Measurements from ENCODE around the gene ABCA7. TPM values are rescaled to one million over a fixed set of nuclear protein-coding genes. Genes with fewer than 3 reads are reported as not detected.

Gene ABCA7
- total and polyA plus RNA-seq, 2 donors = 1.9 to 5.9 TPM

DNA sequence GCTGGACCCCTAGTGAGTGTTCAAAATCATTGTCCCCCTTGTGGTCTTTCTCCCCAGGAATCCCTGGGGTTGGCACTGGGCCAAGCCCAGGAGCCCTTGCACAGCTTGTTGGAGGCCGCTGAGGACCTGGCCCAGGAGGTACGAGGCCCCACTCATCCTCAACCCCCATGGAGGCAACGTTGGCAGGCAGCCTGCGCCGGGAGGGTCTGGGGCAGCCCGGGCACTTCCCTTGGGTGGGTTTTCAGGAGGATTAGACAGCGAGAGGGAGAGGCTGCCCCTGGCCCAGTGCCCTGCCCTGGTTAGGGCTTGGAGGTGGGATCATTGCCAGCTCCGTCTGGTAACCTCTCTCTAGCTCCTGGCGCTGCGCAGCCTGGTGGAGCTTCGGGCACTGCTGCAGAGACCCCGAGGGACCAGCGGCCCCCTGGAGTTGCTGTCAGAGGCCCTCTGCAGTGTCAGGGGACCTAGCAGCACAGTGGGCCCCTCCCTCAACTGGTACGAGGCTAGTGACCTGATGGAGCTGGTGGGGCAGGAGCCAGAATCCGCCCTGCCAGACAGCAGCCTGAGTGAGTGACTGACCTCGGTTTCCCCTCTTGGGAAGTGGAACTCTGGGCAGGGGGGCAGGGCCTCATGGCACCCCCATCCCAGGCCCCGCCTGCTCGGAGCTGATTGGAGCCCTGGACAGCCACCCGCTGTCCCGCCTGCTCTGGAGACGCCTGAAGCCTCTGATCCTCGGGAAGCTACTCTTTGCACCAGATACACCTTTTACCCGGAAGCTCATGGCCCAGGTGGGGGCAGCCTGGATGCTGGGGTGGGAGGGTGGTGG is 3.0 kb downstream of the ABCA7 start:
- Histone ChIP-seq H3K4me1 (ENCODE audit: insufficient read depth) (no peaks in the 10 kb centered on the region), H3K27ac (ENCODE audit: low read depth) (no peak overlapping the region), H3K36me3 (ENCODE audit: insufficient read depth) (no peaks in the 10 kb centered on the region), H3K4me3 (ENCODE audit: low read depth, low read length) (no peak overlapping the region)
- DNase-seq (ENCODE audit: extremely low spot score) = no peak
- WGBS = 43% methylated on average over 23 of the region's 23 CpGs

DNA sequence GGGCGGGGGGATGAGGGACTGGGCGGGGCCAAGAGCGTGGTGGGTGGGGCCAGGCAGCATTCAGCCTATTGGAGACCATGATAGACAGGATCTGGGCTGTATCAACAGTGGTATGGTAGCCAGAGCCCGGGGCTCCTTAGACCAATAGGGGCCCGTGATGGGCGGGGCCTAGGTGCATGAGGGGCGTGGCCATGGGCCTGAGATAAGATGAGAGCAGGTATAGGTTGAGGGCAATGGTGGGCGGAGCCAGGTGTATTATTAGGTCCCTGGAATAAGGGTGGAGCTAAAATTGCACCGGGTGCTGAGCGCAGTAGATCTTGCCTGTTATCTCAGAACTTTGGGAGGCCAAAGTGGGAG is 5.3 kb downstream of the ABCA7 start:
- no peak overlapping the region for H3K4me3 ChIP-seq (ENCODE audit: low read depth, low read length)
- WGBS = 74% methylated on average over 10 of the region's 10 CpGs
- no peak for DNase-seq (ENCODE audit: extremely low spot score)

DNA sequence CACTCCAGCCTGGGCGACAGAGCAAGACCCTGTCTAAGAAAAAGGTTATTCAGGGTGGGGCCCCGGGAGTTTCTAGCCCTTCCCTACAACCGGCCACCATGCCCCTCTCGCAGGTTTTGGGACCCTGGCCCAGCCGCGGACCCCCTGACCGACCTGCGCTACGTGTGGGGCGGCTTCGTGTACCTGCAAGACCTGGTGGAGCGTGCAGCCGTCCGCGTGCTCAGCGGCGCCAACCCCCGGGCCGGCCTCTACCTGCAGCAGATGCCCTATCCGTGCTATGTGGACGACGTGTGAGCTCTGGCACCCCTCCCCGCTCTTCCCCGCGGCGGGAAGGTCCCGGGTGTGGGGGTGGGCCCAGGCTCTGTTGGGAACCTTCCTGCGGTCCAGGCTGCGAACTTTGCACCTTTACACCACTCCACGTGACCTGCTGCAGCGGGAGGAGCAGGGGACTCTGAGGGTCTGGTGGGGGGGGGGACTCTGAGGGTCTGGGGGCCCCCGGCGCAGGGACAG is 6.3 kb downstream of the ABCA7 start:
- no peak overlapping the region for H3K4me3 ChIP-seq (ENCODE audit: low read depth, low read length)
- DNase-seq (ENCODE audit: extremely low spot score) = no peak
- H3K36me3 ChIP-seq (ENCODE audit: insufficient read depth) = no peaks in the 10 kb centered on the region
- H3K27ac ChIP-seq (ENCODE audit: low read depth) = no peak overlapping the region
- H3K4me1 ChIP-seq (ENCODE audit: insufficient read depth) = no peaks in the 10 kb centered on the region
- WGBS = 89% methylated on average over 33 of the region's 33 CpGs

More for the DNA sequence above, 5.3 kb downstream of the ABCA7 start:
- Histone ChIP-seq H3K4me1 (ENCODE audit: insufficient read depth) (no peaks in the 10 kb centered on the region), H3K36me3 (ENCODE audit: insufficient read depth) (no peaks in the 10 kb centered on the region), H3K27ac (ENCODE audit: low read depth) (no peak overlapping the region)

DNA sequence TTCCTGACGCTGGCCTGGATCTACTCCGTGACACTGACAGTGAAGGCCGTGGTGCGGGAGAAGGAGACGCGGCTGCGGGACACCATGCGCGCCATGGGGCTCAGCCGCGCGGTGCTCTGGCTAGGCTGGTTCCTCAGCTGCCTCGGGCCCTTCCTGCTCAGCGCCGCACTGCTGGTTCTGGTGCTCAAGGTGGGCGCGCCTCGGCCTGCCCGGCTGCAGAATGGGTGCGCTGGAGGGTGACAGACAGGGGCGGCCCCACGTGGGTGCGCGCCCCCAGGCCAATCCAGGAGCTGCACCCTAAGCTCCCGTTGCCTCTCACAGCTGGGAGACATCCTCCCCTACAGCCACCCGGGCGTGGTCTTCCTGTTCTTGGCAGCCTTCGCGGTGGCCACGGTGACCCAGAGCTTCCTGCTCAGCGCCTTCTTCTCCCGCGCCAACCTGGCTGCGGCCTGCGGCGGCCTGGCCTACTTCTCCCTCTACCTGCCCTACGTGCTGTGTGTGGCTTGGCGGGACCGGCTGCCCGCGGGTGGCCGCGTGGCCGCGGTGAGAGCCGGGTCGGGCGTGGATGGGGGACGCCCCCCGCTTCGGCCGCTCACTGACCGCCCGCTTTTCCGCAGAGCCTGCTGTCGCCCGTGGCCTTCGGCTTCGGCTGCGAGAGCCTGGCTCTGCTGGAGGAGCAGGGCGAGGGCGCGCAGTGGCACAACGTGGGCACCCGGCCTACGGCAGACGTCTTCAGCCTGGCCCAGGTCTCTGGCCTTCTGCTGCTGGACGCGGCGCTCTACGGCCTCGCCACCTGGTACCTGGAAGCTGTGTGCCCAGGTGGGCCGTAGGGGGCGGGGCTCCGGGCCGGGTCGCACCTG is 7.2 kb downstream of the ABCA7 start:
- 90% methylated on average over 77 of the region's 77 CpGs for WGBS
- no peak for DNase-seq (ENCODE audit: extremely low spot score)
- no peak overlapping the region for H3K4me3 ChIP-seq (ENCODE audit: low read depth, low read length)

DNA sequence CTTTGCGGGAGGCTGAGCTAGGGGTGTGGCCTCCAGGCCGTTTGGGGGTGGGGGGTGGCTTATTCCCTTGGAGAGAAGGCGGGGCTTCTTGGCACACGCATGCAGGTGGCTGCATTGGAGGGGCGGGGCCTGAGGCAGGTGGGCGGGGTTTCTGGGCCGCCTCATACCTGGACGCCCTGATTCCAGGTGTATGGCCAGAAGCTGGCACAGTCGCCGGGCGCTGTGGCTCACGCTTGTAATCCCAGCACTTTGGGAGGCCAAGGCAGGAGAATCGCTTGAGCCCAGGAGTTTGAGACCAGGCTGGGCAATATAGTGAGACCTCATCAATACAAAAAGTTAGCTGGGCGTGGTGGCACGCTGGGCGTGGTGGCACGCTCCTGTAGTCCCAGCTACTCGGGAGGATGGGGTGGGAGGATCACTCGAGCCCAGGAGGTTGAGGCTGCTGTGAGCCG is 7.8 kb downstream of the ABCA7 start:
- no peak overlapping the region for H3K4me3 ChIP-seq (ENCODE audit: low read depth, low read length)
- H3K36me3 ChIP-seq (ENCODE audit: insufficient read depth) = no peaks in the 10 kb centered on the region
- WGBS = 88% methylated on average over 20 of the region's 20 CpGs
- no peaks in the 10 kb centered on the region for H3K4me1 ChIP-seq (ENCODE audit: insufficient read depth)
- no peak for DNase-seq (ENCODE audit: extremely low spot score)
- H3K27ac ChIP-seq (ENCODE audit: low read depth) = no peak overlapping the region

More for the DNA sequence above, 7.2 kb downstream of the ABCA7 start:
- H3K36me3 ChIP-seq (ENCODE audit: insufficient read depth) = no peaks in the 10 kb centered on the region
- no peak overlapping the region for H3K27ac ChIP-seq (ENCODE audit: low read depth)
- H3K4me1 ChIP-seq (ENCODE audit: insufficient read depth) = no peaks in the 10 kb centered on the region

DNA sequence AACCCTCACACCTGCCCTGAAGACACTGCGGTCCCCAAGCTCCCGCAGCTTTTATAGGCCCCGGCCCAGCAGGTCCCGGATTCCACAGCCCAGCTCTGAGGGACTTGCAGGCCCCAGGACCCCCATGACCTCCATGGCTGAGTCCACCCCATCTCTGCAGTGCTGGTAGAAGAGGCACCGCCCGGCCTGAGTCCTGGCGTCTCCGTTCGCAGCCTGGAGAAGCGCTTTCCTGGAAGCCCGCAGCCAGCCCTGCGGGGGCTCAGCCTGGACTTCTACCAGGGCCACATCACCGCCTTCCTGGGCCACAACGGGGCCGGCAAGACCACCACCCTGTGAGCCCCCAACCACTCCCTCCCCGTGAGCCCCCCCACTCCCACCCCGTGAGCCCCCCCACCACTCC is 9.2 kb downstream of the ABCA7 start:
- WGBS = 90% methylated on average over 17 of the region's 17 CpGs
- DNase-seq (ENCODE audit: extremely low spot score) = no peak
- H3K4me3 ChIP-seq (ENCODE audit: low read depth, low read length) = no peak overlapping the region
- H3K4me1 ChIP-seq (ENCODE audit: insufficient read depth) = no peaks in the 10 kb centered on the region
- H3K36me3 ChIP-seq (ENCODE audit: insufficient read depth) = no peaks in the 10 kb centered on the region
- H3K27ac ChIP-seq (ENCODE audit: low read depth) = no peak overlapping the region

DNA sequence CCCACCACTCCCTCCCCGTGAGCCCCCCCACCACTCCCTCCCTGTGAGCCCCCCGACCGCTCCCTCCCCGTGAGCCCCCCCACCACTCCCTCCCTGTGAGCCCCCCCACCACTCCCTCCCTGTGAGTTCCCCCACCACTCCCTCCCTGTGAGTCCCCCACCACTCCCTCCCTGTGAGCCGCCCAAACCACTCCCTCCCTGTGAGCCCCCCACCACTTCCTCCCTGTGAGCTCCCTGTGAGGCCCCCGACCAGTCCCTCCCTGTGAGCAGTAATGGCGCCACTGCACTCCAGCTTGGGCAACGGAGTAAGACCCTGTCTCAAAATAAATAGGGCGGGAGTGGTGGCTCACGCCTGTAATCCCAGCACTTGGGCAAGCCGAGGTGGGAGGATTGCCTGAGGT is 9.9 kb downstream of the ABCA7 start:
- no peaks in the 10 kb centered on the region for H3K36me3 ChIP-seq (ENCODE audit: insufficient read depth)
- DNase-seq (ENCODE audit: extremely low spot score) = no peak
- 53% methylated on average over 11 of the region's 11 CpGs for WGBS
- no peaks in the 10 kb centered on the region for H3K4me1 ChIP-seq (ENCODE audit: insufficient read depth)
- H3K4me3 ChIP-seq (ENCODE audit: low read depth, low read length) = no peak overlapping the region
- H3K27ac ChIP-seq (ENCODE audit: low read depth) = no peak overlapping the region

DNA sequence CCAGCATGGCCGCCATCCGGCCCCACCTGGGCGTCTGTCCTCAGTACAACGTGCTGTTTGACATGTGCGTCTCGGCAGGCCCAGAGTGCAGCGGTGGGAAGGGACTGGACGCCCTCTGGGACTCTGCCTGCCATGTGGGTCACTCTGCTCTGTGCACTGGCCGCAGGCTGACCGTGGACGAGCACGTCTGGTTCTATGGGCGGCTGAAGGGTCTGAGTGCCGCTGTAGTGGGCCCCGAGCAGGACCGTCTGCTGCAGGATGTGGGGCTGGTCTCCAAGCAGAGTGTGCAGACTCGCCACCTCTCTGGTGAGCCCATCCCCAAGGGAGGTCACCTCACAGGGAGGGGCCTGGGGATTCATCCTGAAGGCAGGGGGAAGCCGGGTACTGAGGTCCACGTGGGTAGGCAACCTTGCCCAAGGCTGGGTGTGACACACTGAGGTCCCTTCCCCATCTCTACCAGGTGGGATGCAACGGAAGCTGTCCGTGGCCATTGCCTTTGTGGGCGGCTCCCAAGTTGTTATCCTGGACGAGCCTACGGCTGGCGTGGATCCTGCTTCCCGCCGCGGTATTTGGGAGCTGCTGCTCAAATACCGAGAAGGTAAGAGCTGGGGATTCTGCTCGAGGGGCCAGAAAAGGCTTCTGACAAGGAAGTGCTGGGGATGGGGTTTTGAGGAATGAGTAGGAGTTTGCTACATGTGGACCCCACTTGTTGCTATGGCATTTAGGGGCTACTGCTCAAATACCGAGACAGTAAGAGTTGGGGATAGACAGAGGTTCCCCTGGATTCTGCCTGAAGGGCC is 11.3 kb downstream of the ABCA7 start:
- 83% methylated on average over 31 of the region's 31 CpGs for WGBS
- no peak overlapping the region for H3K27ac ChIP-seq (ENCODE audit: low read depth)

DNA sequence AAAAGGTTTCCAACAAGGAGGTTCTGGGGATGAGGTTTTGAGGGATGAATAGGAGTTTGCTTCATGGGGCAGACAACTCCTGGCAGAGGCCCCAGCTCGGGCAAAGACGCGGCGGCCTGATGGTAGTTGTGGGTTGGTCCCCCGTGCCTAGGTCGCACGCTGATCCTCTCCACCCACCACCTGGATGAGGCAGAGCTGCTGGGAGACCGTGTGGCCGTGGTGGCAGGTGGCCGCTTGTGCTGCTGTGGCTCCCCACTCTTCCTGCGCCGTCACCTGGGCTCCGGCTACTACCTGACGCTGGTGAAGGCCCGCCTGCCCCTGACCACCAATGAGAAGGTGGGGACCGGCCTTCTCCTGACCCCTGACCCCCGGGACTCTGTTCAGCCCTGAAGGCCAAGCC is 11.9 kb downstream of the ABCA7 start:
- H3K4me3 ChIP-seq (ENCODE audit: low read depth, low read length) = no peak overlapping the region
- no peak overlapping the region for H3K27ac ChIP-seq (ENCODE audit: low read depth)
- no peaks in the 10 kb centered on the region for H3K4me1 ChIP-seq (ENCODE audit: insufficient read depth)
- no peak for DNase-seq (ENCODE audit: extremely low spot score)
- 92% methylated on average over 17 of the region's 17 CpGs for WGBS
- H3K36me3 ChIP-seq (ENCODE audit: insufficient read depth) = no peaks in the 10 kb centered on the region

More for the DNA sequence above, 11.3 kb downstream of the ABCA7 start:
- no peaks in the 10 kb centered on the region for H3K36me3 ChIP-seq (ENCODE audit: insufficient read depth)
- no peak for DNase-seq (ENCODE audit: extremely low spot score)
- H3K4me1 ChIP-seq (ENCODE audit: insufficient read depth) = no peaks in the 10 kb centered on the region
- H3K4me3 ChIP-seq (ENCODE audit: low read depth, low read length) = no peak overlapping the region

DNA sequence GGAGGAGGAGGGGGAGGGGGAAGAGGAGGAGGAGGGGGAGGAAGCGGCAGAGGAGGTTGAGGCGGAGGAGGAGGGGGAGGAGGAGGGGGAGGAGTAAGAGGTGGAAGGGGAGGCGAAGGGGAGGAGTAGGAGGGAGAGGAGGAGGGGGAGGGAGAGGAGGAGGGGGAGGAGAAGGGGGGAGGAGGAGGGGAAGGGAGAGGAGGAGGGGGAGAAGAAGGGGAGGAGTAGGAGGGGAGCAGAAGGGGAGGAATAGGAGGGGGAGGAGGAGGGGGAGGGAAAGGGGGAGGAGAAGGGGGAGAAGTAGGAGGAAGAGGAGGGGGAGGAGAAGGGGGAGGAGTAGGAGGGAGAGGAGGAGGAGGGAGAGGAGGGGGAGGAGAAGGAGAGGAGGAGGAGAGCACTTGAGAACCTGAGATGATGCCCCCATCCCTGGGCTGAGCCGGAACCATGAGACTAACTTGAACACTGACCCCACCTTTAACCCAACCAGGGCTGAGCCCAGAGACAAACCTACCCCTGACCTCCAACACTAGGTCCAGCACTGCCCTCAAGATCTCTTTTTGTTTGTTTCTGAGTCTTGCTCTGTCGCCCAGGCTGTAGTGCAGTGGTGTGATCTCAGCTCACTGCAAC is 12.6 kb downstream of the ABCA7 start:
- no peak for DNase-seq (ENCODE audit: extremely low spot score)
- Histone ChIP-seq H3K27ac (ENCODE audit: low read depth) (no peak overlapping the region), H3K4me1 (ENCODE audit: insufficient read depth) (no peaks in the 10 kb centered on the region), H3K36me3 (ENCODE audit: insufficient read depth) (no peaks in the 10 kb centered on the region), H3K4me3 (ENCODE audit: low read depth, low read length) (no peak overlapping the region)
- 69% methylated on average over 4 of the region's 5 CpGs for WGBS

DNA sequence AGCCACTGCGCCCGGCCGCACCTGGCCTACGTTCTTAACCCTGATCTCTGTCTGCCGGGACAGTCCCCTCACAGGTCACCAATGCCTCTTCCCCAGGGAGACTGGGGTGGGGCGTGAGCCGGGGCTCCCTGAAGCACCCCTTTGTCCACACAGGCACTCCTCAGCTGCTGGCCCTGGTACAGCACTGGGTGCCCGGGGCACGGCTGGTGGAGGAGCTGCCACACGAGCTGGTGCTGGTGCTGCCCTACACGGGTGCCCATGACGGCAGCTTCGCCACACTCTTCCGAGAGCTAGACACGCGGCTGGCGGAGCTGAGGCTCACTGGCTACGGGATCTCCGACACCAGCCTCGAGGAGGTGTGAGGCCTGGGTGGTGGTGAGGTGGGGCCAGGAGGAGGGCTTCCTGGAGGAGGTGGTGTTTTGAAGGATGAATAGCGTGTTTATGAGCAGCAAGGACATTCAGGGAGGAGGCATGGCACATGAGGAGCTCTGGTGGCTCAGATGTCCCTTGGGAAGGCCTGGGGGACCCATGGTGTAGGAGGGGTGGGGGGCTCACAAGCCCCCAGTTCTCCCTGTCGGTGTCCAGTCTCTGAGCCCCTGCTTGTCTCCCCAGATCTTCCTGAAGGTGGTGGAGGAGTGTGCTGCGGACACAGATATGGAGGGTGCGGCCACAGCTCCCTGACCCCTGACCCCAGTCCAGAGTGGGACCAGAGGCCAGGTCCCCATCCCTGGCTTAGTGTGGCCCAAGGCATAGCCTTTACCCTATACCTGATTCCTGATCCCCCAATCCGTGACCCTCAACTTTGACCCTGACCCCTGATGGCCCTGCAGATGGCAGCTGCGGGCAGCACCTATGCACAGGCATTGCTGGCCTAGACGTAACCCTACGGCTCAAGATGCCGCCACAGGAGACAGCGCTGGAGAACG is 13.5 kb downstream of the ABCA7 start:
- WGBS = 88% methylated on average over 31 of the region's 31 CpGs
- no peak overlapping the region for H3K4me3 ChIP-seq (ENCODE audit: low read depth, low read length)
- H3K4me1 ChIP-seq (ENCODE audit: insufficient read depth) = no peaks in the 10 kb centered on the region
- H3K36me3 ChIP-seq (ENCODE audit: insufficient read depth) = no peaks in the 10 kb centered on the region
- no peak for DNase-seq (ENCODE audit: extremely low spot score)
- no peak overlapping the region for H3K27ac ChIP-seq (ENCODE audit: low read depth)
